HG02884 (cell line): Measurements from ENCODE around the gene MPDU1.
A peak's percentile ranks its signal among the peaks of the same experiment; 100 is the strongest.
"Not testable (repeated sequence)": the region's sequence is repeated elsewhere in the genome, so short reads cannot be mapped to it uniquely, and the experiment has no call there.

Source experiments
- ATAC-seq: cut with Tn5 transposase; IDR thresholded peaks from one replicate; pipeline ENCODE4 v1.9.1; 2021; ENCODE audit warnings: mild to moderate bottlenecking, moderate library complexity; ENCODE audit not compliant: unreplicated experiment

MPDU1 gene

DNA sequence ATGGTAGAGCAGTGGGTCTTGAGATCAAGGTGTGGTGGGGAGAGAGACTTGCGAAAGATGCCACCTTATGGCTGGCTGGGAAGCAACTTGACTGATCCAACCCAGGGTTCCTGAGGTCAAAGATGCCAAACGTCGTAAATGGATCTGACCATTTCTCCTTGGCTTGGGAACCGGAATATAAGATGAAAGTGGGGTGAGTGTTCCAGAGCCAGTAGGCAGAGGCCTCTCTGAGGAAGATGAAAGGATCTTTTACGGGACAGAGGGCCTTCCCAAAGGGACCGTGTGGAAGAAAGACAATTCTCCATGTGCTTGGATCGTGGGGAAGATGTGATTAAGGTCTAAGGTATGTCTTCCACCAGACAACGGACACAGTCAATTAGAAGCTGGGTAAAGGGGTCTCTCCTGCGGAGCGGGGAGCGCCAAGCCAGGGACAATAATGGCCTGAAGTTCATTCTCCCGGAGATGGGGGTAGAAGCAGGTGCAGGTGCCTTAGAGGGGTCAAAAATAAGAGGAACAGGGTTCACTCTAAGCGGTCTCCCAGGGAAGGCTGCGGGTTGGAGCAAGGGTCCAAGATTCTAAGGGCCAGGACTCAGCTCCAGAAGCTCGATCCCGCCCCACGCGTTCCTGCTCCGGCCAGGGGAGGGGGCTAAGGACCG lies 30.2 kb downstream of the MPDU1 start:
- no peak for ATAC-seq

DNA sequence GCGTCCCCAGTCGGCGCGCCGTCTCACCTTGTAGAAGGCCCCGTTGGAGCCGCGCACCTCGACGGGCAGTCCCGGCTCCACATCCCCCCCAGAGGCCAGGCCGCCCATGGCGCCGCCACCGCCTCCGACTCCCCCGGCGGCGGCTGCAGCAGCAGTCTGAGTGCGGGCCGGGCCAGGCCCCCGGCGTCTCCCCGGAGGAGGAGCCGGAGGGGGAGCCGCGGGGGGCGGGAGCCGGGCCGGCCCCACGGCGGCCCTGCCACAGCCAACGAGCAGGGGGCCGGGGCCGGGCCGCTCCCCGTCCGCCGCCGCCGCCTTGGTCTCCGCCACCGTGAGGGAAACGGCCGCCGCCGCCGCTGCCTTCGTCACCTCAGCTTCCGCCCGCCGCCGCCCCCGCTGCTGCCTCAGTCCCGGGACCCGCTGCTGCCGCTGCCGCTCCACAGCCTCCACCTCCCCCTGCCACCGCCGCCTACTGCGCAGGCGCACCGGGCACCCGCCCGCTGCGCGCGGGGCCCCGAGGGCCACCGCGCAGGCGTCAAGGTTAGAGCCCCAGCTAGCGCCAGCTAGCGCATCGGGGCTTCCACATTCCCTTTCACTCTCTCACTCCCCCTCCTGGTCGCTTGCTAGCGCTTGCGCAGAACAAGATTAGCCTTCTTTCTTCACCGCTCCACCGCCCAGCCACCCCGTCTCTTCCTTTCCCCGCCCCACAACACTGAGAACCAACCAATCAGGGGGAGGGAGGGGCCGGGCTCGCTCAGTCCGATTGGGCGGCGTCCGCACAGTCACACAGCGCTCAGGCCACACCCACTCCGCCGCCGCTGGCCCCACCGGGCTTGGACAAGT lies 31.0 kb downstream of the MPDU1 start, which contains the start of gene FXR2:
Gene FXR2, minus strand, starts transcription at position 473 of the 840 bp plus-strand sequence. Its CDS starts 365 bp downstream, at position 108.
- ATAC-seq = peak; percentile 69

DNA sequence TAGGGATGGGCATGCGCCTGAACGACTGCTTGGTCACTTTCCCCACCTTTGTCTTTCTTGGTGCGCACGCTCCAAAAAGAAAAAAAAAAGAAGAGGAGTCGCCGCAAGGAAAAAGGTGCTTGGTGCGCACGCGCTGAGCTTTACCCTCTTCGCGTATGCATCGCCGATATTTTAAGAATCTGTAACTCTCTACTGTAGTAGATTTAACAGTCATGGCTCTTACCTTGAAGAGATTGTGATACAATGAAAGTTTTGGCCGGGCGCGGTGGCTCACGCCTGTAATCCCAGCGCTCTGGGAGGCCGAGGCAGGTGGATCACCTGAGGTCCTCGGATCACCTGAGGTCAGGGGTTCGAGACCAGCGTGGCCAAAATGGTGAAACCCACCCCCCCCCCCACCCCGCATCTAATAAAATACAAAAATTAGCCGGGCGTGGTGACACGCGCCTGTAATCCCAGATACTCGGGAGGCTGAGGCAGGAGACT lies 31.7 kb downstream of the MPDU1 start:
- ATAC-seq = no peak

DNA sequence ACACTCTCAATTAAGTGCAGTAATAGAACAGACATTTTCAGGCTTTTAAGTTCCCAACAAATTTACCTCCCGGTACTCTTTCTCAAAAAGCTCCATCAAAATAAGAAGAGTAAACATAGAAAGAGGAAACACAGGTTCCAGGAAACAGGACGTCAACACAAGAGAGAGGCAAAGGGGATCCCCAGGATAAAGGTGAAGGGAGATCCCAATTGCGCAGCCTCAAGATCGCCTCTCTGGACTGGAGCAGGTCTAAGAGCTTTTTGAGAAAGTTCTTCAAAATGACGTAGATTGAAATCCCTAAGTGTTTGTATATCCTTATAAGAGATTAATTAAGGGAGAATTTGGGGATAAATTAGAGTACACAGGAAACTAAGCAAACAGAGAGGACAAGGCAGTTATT lies 35.0 kb downstream of the MPDU1 start:
- no peak for ATAC-seq

DNA sequence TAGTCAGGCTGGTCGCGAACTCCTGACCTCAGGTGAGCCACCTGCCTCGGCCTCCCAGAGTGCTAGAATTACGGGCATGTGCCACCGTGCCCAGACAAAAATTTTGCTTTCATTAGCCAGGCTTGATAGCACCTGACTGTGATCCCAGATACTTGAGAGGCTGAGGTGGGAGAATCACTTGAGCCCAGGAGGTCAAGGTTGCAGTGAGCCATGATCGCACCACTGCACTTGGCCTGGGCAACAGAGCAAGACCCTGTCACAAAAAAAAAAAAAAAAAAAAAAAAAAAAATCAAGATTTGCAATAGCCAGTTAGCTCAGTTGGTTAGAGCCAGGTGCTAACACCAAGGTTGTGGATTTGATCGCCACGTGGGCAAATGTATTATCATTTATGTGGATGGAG lies 37.2 kb downstream of the MPDU1 start:
- ATAC-seq = no peak

DNA sequence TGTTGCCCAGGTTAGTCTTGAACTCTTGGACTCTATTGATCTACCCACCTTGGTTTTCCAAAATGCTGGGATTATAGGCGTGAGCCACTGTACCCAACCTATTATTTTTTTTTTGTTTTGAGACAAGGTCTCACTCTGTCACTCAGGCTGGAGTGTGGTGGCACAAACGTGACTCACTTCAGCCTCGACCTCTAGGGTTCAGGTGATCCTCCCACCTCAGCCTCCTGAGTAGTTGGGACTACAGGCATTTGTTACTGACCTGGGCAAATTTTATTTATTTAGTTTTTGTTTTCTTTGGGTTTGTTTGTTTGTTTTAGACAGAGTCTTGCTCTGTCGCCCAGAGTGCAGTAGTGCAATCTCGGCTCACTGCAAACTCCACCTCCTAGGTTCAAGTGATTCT lies 40.0 kb downstream of the MPDU1 start:
- ATAC-seq = no peak

DNA sequence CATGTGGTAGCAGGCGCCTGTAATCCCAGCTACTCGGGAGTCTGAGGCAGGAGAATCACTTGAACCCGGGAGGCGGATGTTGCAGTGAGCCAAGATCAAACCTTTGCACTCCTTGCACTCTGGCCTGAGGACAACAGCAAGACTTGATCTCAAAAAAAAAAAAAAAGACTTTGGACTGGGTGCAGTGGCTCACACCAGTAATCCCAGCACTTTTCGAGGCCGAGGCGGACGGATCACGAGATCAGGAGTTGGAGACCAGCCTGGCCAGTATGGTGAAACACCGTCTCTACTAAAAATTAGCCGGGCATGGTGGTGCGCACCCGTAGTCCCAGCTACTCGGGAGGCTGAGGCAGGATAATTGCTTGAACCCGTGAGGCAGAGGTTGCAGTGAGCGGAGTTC lies 42.1 kb downstream of the MPDU1 start:
- ATAC-seq = not testable (repeated sequence)

DNA sequence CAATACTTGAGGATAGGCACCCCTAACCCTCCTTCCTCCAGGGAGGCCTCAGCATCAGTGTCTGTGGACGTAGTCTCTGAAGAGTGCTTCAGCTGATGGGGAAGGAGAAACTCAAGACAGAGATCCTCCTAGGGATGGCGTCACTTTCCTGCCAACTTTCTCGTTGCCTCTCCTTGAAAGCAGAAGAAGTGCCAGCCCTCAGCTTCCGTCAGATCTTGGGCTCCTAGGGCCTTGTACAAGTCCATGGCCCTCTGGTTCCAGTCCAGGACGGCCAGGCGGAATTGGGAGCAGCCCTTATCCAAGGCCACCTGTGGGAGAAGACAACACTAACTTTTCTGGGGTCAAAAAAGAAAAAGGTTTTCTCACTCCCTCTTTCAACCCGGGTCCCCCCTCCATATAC lies 42.7 kb downstream of the MPDU1 start:
- ATAC-seq = no peak

DNA sequence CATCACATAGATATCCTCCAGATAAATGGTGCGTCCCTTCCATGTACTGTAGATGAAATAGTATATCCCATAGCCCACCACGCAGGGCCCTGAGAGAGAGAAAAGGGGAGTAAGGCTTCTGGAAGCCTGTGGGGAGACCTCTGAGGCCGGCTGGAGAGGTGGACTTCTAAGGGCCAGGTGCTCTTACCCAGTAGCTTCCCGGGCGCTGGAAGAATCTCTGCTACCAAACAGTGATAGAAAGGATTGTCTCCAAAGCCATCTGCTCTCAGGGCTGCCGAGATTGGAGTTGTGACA lies 43.3 kb downstream of the MPDU1 start:
- ATAC-seq = no peak

DNA sequence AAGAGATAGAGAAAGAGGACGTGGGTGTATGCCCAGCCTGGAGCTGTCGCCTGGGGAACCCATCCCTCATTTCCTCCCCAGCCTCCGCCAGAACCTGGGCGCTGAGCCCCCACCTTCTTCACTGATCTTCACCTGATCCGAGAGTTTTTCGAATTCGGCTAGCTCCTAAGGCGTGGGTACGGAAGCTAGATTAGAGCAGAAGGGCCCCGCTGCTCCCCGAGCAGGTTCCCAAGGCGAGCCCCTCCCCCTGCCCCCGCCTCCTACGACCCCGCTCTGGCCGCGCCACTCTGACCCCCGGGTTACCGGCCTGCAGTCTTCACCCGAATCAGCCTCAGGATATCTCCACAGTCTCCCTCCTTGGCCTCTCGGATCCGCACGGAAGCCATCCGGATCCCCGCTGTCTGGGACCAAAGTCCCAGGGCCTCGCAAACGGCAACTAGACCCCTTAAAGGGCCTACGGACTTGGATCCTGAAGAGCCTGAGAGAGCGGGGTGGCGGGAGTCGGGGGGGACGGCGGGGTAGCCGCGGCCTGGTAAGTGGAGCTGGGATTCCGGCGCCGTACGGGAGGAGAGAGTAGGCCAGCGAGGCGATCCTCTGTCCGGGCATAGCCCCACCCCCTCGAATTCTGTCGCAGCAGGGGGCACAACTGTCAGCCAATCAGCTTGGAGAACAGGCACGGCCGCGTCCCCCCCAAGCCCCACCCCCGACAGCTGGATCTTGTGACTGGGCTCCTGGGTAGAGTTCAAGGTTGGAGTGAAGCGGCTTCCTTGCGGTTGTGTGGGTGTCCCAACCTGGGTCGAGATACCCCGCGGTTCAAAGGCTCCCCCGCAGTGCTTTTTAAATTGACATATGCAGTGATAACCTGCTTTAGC lies 43.8 kb downstream of the MPDU1 start, which contains the start of gene SAT2:
Gene SAT2, minus strand, starts transcription at position 572 of the 872 bp plus-strand sequence. Its CDS starts 186 bp downstream, at position 386.
- ATAC-seq = peak; percentile 81

DNA sequence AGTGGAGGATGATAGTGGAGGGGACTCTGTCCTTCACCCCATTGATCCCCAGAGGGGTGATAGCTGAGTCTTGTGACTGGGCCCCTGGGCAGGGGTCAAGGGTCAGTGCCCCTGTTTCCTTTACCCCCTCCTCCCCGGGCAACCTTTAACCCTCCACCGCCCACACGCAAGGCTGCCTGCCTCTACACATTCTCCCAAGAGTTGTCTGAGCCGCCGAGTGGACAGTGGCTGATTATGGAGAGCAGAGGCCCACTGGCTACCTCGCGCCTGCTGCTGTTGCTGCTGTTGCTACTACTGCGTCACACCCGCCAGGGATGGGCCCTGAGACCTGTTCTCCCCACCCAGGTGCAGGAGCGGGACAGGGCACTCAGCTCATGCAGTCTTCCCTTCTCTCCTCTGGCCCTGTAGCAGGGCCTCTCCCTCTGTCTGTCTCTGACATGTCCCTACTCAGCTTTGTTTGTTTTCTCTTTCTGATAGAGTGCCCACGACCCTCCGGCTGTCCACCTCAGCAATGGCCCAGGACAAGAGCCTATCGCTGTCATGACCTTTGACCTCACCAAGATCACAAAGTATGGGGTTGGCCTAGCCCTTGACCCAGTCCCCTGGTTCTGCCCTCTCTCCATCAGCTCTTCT lies 46.4 kb downstream of the MPDU1 start, which contains the start of gene SHBG:
Gene SHBG, plus strand, starts transcription at position 197 of the 633 bp plus-strand sequence. Its CDS starts 38 bp downstream, at position 235.
- no peak for ATAC-seq

DNA sequence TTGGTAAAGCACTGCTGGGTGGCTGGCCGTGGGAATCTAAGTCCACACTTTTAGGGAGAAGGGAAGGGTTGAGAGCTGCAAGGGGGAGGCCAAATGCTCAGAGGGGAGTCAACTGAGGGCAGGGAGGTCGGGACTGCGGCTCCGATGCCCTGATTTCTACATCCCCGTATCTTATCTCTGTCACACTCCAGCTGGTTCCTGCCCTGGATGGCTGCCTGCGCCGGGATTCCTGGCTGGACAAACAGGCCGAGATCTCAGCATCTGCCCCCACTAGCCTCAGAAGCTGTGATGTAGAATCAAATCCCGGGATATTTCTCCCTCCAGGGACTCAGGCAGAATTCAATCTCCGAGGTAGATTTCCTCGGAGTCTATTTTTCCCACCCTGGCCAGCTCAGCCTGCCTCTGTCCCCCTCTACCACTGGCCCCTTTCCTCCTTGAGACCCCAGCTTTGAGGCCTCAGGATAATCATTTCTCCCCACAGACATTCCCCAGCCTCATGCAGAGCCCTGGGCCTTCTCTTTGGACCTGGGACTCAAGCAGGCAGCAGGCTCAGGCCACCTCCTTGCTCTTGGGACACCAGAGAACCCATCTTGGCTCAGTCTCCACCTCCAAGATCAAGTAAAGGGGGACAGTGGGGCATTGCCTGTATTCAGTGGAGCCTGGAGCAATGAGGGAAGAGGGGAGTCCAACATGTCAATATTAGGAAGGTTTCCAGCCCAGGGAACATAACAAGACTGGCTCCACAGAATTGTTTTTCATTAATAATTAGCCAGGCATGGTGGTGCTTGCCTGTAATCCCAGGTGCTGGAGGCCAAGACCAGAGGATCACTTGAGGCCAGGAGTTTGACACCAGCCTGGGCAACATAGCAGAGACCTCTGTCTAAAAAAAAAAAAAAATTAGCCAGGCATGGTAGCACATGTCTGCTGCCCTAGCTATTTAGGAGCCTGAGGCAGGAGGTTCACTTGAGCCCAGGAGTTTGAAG lies 48.0 kb downstream of the MPDU1 start:
- no peak for ATAC-seq

DNA sequence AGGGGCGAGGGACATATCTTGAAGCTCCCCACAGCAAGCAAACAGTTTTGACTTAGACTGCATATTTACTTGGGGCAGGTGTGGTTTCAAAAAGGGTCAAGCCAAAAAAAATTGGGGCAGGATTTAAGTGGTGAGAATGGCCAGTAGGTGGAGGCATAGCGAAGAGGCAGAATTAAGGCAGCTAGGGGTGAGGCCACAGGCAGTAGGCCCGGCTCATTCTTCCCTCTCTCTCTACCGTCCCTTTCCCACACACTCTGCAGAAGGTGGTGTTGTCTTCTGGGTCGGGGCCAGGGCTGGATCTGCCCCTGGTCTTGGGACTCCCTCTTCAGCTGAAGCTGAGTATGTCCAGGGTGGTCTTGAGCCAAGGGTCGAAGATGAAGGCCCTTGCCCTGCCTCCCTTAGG lies 48.8 kb downstream of the MPDU1 start:
- no peak for ATAC-seq

DNA sequence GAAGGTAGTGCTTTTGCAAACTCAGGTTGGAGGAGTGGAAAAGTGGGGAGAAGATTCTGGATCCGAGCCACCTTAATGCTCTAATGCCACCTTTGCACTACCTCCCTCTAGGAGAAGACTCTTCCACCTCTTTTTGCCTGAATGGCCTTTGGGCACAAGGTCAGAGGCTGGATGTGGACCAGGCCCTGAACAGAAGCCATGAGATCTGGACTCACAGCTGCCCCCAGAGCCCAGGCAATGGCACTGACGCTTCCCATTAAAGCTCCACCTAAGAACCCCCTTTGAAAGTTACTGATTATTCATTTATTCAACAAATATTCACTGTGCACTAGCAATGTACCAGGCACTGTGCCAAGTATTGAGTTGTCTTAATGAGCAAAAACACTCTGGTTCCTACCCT lies 49.4 kb downstream of the MPDU1 start:
- ATAC-seq = no peak

DNA sequence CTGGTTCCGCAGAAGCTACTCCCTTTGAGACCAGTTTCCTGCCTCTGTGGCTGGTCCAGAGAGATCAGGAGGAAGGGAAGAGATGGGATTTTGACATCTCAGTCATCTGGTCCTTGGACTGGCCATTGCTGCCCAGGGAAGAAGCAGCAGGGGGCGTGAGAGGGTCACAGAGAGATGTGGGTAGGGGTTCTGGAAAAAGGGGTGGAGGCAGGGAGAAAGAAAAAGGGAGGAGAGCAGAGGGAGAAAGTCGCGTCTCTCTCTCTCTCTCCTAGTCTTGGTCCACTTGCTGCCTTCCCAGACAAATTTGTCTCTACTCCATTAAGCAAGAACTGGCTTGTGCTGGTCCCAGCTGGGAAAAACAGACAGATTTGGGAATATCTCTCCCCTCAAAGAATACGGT lies 50.7 kb downstream of the MPDU1 start:
- ATAC-seq = no peak

DNA sequence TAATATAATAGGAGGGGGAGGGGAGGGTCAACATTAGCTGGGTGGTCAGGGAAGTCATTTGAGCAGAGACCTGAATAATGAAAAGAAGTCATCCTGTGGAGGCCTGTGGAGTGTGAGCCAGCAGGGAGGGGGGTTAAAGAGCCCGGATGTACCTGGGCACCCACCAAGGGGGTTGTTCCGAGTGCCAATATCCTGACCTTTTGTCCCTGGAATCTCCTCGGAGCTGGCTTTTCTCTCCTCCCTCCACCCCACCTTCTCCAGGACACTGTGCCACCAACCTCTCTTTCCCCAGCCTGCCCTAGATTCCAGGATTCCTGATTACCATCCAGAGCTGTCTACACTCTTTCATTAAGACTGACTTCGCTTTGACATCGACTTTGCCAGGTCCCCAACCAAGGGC lies 52.5 kb downstream of the MPDU1 start:
- ATAC-seq = no peak
